H9 (cell line): Measurements from ENCODE around the gene B3GNT3. TPM values are rescaled to one million over a fixed set of nuclear protein-coding genes. Genes with fewer than 3 reads are reported as not detected.

Source experiments
- DNase-seq: peaks from one replicate; pipeline ENCODE4 v3.0.0-alpha.2; 2017
- H2AFZ ChIP-seq: one replicate; pipeline ENCODE4 v1.6.1; 2013; ENCODE audit warnings: mild to moderate bottlenecking, low read length, control low read depth, moderate library complexity
- H2AK5ac ChIP-seq: 2 replicates; pipeline ENCODE4 v1.6.1; 2013; ENCODE audit warnings: low read length, control low read depth, mixed read lengths; ENCODE audit not compliant: insufficient read length
- H2BK120ac ChIP-seq: one replicate; pipeline ENCODE4 v1.6.1; 2013; ENCODE audit warnings: low read depth, mild to moderate bottlenecking, low read length, control low read depth, inconsistent platforms; ENCODE audit not compliant: poor library complexity, severe bottlenecking
- H2BK12ac ChIP-seq: 2 replicates; pipeline ENCODE4 v1.6.1; 2013; ENCODE audit warnings: low read length, control low read depth, mixed read lengths, low read depth; ENCODE audit not compliant: insufficient read length
- H2BK15ac ChIP-seq: 2 replicates; pipeline ENCODE4 v1.6.1; 2013; ENCODE audit warnings: low read depth, low read length, control low read depth
- H2BK20ac ChIP-seq: one replicate; pipeline ENCODE4 v1.6.1; 2013; ENCODE audit warnings: low read depth, mild to moderate bottlenecking, low read length, control low read depth, inconsistent platforms; ENCODE audit not compliant: poor library complexity, severe bottlenecking
- H2BK5ac ChIP-seq: 2 replicates; pipeline ENCODE4 v1.6.1; 2013; ENCODE audit warnings: low read length, control low read depth, mixed read lengths; ENCODE audit not compliant: insufficient read length
- H3K14ac ChIP-seq: 2 replicates; pipeline ENCODE4 v1.6.1; 2013; ENCODE audit warnings: low read length, control low read depth; ENCODE audit not compliant: insufficient read depth
- H3K18ac ChIP-seq: 2 replicates; pipeline ENCODE4 v1.6.1; 2013; ENCODE audit warnings: low read depth, mild to moderate bottlenecking, mixed read lengths, low read length, control low read depth; ENCODE audit not compliant: insufficient read length
- H3K23ac ChIP-seq: 2 replicates; pipeline ENCODE4 v1.6.1; 2013; ENCODE audit warnings: low read length, control low read depth, mixed read lengths, low read depth; ENCODE audit not compliant: insufficient read length
- H3K23me2 ChIP-seq: 2 replicates; pipeline ENCODE4 v1.6.1; 2013; ENCODE audit warnings: low read depth, mild to moderate bottlenecking, mixed read lengths, low read length, control low read depth; ENCODE audit not compliant: insufficient read length, poor library complexity, severe bottlenecking
- H3K27ac ChIP-seq: 2 replicates; pipeline ENCODE4 v1.5.1; 2013; ENCODE audit warnings: low read length, control low read depth, mixed read lengths, low read depth; ENCODE audit not compliant: insufficient read length
- H3K27me3 ChIP-seq: 2 replicates; pipeline ENCODE4 v1.6.1; 2013; ENCODE audit warnings: low read length, control low read depth, inconsistent platforms; ENCODE audit not compliant: insufficient read depth
- H3K4ac ChIP-seq: 2 replicates; pipeline ENCODE4 v1.6.1; 2013; ENCODE audit warnings: low read depth, mild to moderate bottlenecking, control low read depth, inconsistent platforms, low read length, moderate library complexity
- H3K4me1 ChIP-seq: 2 replicates; pipeline ENCODE4 v1.6.1; 2013; ENCODE audit warnings: low read length, control low read depth, inconsistent platforms; ENCODE audit not compliant: insufficient read depth
- H3K4me2 ChIP-seq: 2 replicates; pipeline ENCODE4 v1.6.1; 2013; ENCODE audit warnings: low read length, control low read depth, mixed read lengths; ENCODE audit not compliant: insufficient read length, insufficient read depth
- H3K56ac ChIP-seq: 2 replicates; pipeline ENCODE4 v1.6.1; 2013; ENCODE audit warnings: low read depth, mild to moderate bottlenecking, mixed read lengths, low read length, control low read depth; ENCODE audit not compliant: insufficient read length
- H3K79me1 ChIP-seq: 2 replicates; pipeline ENCODE4 v1.6.1; 2013; ENCODE audit warnings: low read depth, mild to moderate bottlenecking, moderate library complexity, low read length, control low read depth, inconsistent platforms; ENCODE audit not compliant: insufficient read depth, poor library complexity, severe bottlenecking
- H3K79me2 ChIP-seq: 2 replicates; pipeline ENCODE4 v1.6.1; 2013; ENCODE audit warnings: low read length, control low read depth, inconsistent platforms; ENCODE audit not compliant: insufficient read depth
- H3K9ac ChIP-seq: 2 replicates; pipeline ENCODE4 v1.6.1; 2013; ENCODE audit warnings: low read length, control low read depth, mixed read lengths; ENCODE audit not compliant: insufficient read length; ENCODE audit errors: extremely low read depth
- H3K9me3 ChIP-seq: one replicate; pipeline ENCODE4 v1.6.1; 2013; ENCODE audit warnings: low read depth, low read length, inconsistent platforms; ENCODE audit not compliant: control insufficient read depth
- H3T11ph ChIP-seq: one replicate; pipeline ENCODE4 v1.6.1; 2013; ENCODE audit warnings: mild to moderate bottlenecking, low read length, control low read depth, inconsistent platforms
- H4K20me1 ChIP-seq: one replicate; pipeline ENCODE4 v1.6.1; 2013; ENCODE audit not compliant: control insufficient read depth, insufficient read length, insufficient read depth
- H4K5ac ChIP-seq: 2 replicates; pipeline ENCODE4 v1.6.1; 2013; ENCODE audit warnings: low read depth, mild to moderate bottlenecking, mixed read lengths, low read length, control low read depth; ENCODE audit not compliant: insufficient read length
- H4K8ac ChIP-seq: replicated peaks from 2 replicates; pipeline ENCODE4 v1.6.1; 2013; ENCODE audit warnings: low read length, control low read depth, mixed read lengths, low read depth; ENCODE audit not compliant: insufficient read length
- H4K91ac ChIP-seq: 2 replicates; pipeline ENCODE4 v1.6.1; 2013; ENCODE audit warnings: low read depth, mild to moderate bottlenecking, moderate library complexity, mixed read lengths, low read length, control low read depth; ENCODE audit not compliant: insufficient read length
- H3K27ac Mint-ChIP-seq, 3 experiments: 2 replicates in 2 of 3; 3 replicates in 1 of 3; pipeline ENCODE4 v1.8.0; 2020 to 2021; ENCODE audit warnings: mixed read lengths in 3 of 3, mild to moderate bottlenecking in 1 of 3, moderate library complexity in 1 of 3
- H3K27me3 Mint-ChIP-seq: 2 replicates; pipeline ENCODE4 v1.8.0; 2021; ENCODE audit warnings: low read depth, mild to moderate bottlenecking, moderate library complexity, mixed read lengths
- H3K36me3 Mint-ChIP-seq, 3 experiments: 2 replicates in 2 of 3; 3 replicates in 1 of 3; pipeline ENCODE4 v1.8.0; 2020 to 2021; ENCODE audit warnings: low read depth in 3 of 3, mixed read lengths in 3 of 3; ENCODE audit not compliant: insufficient read depth in 1 of 3
- H3K4me1 Mint-ChIP-seq, 2 experiments: 2 replicates each; pipeline ENCODE4 v1.8.0; 2020; ENCODE audit warnings: mixed read lengths in 2 of 2
- H3K4me3 Mint-ChIP-seq, 2 experiments: 2 replicates in 1 of 2; 3 replicates in 1 of 2; pipeline ENCODE4 v1.8.0; 2020 to 2021; ENCODE audit warnings: mild to moderate bottlenecking in 2 of 2, mixed read lengths in 2 of 2, moderate library complexity in 1 of 2
- H3K9me3 Mint-ChIP-seq, 2 experiments: 2 replicates in 1 of 2; 3 replicates in 1 of 2; pipeline ENCODE4 v1.8.0; 2020; ENCODE audit warnings: mild to moderate bottlenecking in 2 of 2, mixed read lengths in 2 of 2, moderate library complexity in 1 of 2
- CTCF ChIP-seq: fragments of 200-600 bp; sonication (generic); conservative IDR thresholded peaks from 3 replicates; pipeline ENCODE4 v1.8.0; 2021; ENCODE audit warnings: antibody characterized with exemption, mild to moderate bottlenecking
- WGBS: extraction: QIAGEN DNeasy Blood & Tissue Kit; methylation state at CpG from one replicate; pipeline ENCODE4 v1.1.7; 2013; ENCODE audit warnings: missing lambda C conversion rate, low lambda C conversion rate, mixed read lengths; ENCODE audit not compliant: insufficient read length; ENCODE audit errors: extremely low coverage; 5-methylcytosine and 5-hydroxymethylcytosine counted together
- total RNA-seq: library from RNA; stranded (reverse); gene quantifications from 2 replicates; pipeline ENCODE4 v1.2.1, GENCODE V29; 2021

The B3GNT3 gene
- total RNA-seq, 1 experiment from 2014 or later = 0.96 TPM

- Histone ChIP-seq H3K14ac (no peak overlapping the region), H3K23me2 (peaks cover 7% of the 10 kb centered on the region), H3K27me3 (no peaks in the 10 kb centered on the region; the same call in 1 of the 2 replicates), H3K4me1 (no peaks in the 10 kb centered on the region), H3K79me1 (no peaks in the 10 kb centered on the region), H2BK5ac (no peak overlapping the region), H4K91ac (no peak overlapping the region), H3K27ac (no peak overlapping the region), H3K18ac (no peak overlapping the region), H3K56ac (no peak overlapping the region), H3K79me2 (no peaks in the 10 kb centered on the region), H2BK15ac (no peak overlapping the region), H3K4ac (no peak overlapping the region), H3K9ac (no peak overlapping the region), H2AK5ac (no peak overlapping the region), H2BK12ac (no peak overlapping the region), H3K23ac (no peak overlapping the region), H2BK20ac (no peak overlapping the region), H4K5ac (no peak overlapping the region), H4K20me1 (no peaks in the 10 kb centered on the region), H2BK120ac (no peak overlapping the region), H3K4me2 (no peak overlapping the region), H2AFZ (no peak overlapping the region), H3K9me3 (no peaks in the 10 kb centered on the region), H3T11ph (no peak overlapping the region), H4K8ac (no peak overlapping the region)
- no peak for DNase-seq
- peaks cover 17% of the 10 kb centered on the region for H3K27me3 Mint-ChIP-seq
- H3K4me3 Mint-ChIP-seq = no peak overlapping the region
- H3K36me3 Mint-ChIP-seq = peaks cover 2 to 6% (median 4%) of the 10 kb centered on the region in 3 experiments; a peak in 4 of 7 replicates
- H3K9me3 Mint-ChIP-seq = no peaks in the 10 kb centered on the region
- H3K27ac Mint-ChIP-seq = 0 out of 7 replicates have a peak overlapping the region, but pooled peaks of 1 of the 3 experiments have one; percentile 3
- WGBS = no CpG with 5 or more reads among the region's 6 CpGs
- no peak for TF ChIP-seq CTCF
- H3K4me1 Mint-ChIP-seq = peaks cover 2 to 10% of the 10 kb centered on the region in 2 experiments; a peak in 3 of 4 replicates
These were observed 4.7 kb upstream of the B3GNT3 start for GRCh38 chr19:17790059-17790780.
